SK-N-SH (cell line): ENCODE measurements around the gene PI3. TPM values are rescaled to one million over a fixed set of nuclear protein-coding genes. Genes with fewer than 3 reads are reported as not detected.
A peak's percentile ranks its signal among the peaks of the same experiment; 100 is the strongest.

Source experiments
- CTCF ChIA-PET: fragments of 300-600, 350-600 bp; formaldehyde crosslinking; extraction: SDS; loops from one replicate; lab custom pipeline; 2021; lab: Yijun Ruan, JAX
- POLR2A ChIA-PET: fragments of 350-600 bp; sonication (Branson Sonifier 250); formaldehyde crosslinking; extraction: SDS; loops from one replicate; lab custom pipeline; 2020; ENCODE audit warnings: antibody characterized with exemption, inconsistent platforms; lab: Yijun Ruan, JAX
- DNase-seq: peaks from one replicate; pipeline ENCODE4 v3.0.0; 2012
- H2AFZ ChIP-seq: fragments of 200-600 bp; sonication (generic); 2 replicates; pipeline ENCODE4 v1.8.1; 2016; ENCODE audit warnings: antibody characterized with exemption, mild to moderate bottlenecking, low read depth
- H3F3A ChIP-seq: fragments of 200-600 bp; sonication (generic); replicated peaks from 2 replicates; pipeline ENCODE3; 2016; ENCODE audit warnings: antibody characterized with exemption, mild to moderate bottlenecking; ENCODE audit not compliant: insufficient read depth
- H3K27ac ChIP-seq, 2 experiments: fragments of 200-500 bp in 1 of 2; fragments of 200-600 bp in 1 of 2; sonication (Bioruptor generic) in 1 of 2; sonication (generic), shearing (Covaris generic) in 1 of 2; 2 replicates each; pipeline versions ENCODE4 v1.5.1 to v1.6.1; 2014 to 2016; ENCODE audit warnings: low read depth in 2 of 2, inconsistent platforms in 1 of 2, low read length in 1 of 2, mild to moderate bottlenecking in 1 of 2, mixed read lengths in 1 of 2
- H3K27me3 ChIP-seq: fragments of 200-600 bp; sonication (generic), shearing (Covaris generic); 2 replicates; pipeline ENCODE4 v1.6.1; 2016; ENCODE audit warnings: mixed run types; ENCODE audit not compliant: insufficient read depth
- H3K36me3 ChIP-seq, 2 experiments: fragments of 200-500 bp in 1 of 2; fragments of 200-600 bp in 1 of 2; sonication (Bioruptor generic) in 1 of 2; sonication (generic) in 1 of 2; replicated peaks in 1 of 2; 2 replicates each; pipeline versions ENCODE3 to v1.5.1; 2014 to 2016; ENCODE audit warnings: low read length in 1 of 2, mild to moderate bottlenecking in 1 of 2; ENCODE audit not compliant: insufficient read depth in 2 of 2, control insufficient read depth in 1 of 2
- H3K4me1 ChIP-seq, 2 experiments: fragments of 200-500 bp in 1 of 2; fragments of 200-600 bp in 1 of 2; sonication (Bioruptor generic) in 1 of 2; sonication (generic), shearing (Covaris generic) in 1 of 2; 2 replicates each; pipeline versions ENCODE4 v1.5.1 to v1.6.1; 2014 to 2016; ENCODE audit warnings: low read depth in 1 of 2, low read length in 1 of 2, mixed run types in 1 of 2; ENCODE audit not compliant: insufficient read depth in 2 of 2, control insufficient read depth in 1 of 2
- H3K4me2 ChIP-seq: fragments of 200-600 bp; sonication (generic), shearing (Covaris generic); 2 replicates; pipeline ENCODE4 v1.6.1; 2017; ENCODE audit warnings: mixed run types
- H3K4me3 ChIP-seq, 2 experiments: fragments of 200-500 bp in 1 of 2; fragments of 200-600 bp in 1 of 2; sonication (Bioruptor generic) in 1 of 2; sonication (generic), shearing (Covaris generic) in 1 of 2; 2 replicates each; pipeline versions ENCODE4 v1.5.1 to v1.8.1; 2014 to 2016; ENCODE audit warnings: low read depth in 2 of 2, inconsistent platforms in 1 of 2, low read length in 1 of 2, mild to moderate bottlenecking in 1 of 2, mixed read lengths in 1 of 2, moderate library complexity in 1 of 2
- H3K79me2 ChIP-seq: fragments of 200-600 bp; sonication (generic); 2 replicates; pipeline ENCODE4 v1.8.1; 2017; ENCODE audit warnings: mild to moderate bottlenecking; ENCODE audit not compliant: insufficient read depth
- H3K9ac ChIP-seq: fragments of 200-600 bp; sonication (generic); 2 replicates; pipeline ENCODE4 v1.6.1; 2017; ENCODE audit warnings: mixed run types
- H3K9me2 ChIP-seq: fragments of 200-600 bp; sonication (generic); 2 replicates; pipeline ENCODE4 v1.6.1; 2017; ENCODE audit warnings: mixed run types
- H3K9me3 ChIP-seq: fragments of 200-600 bp; sonication (generic); 2 replicates; pipeline ENCODE4 v1.6.1; 2017; ENCODE audit warnings: mixed run types, mild to moderate bottlenecking, moderate library complexity
- H4K20me1 ChIP-seq: fragments of 200-600 bp; sonication (generic); 2 replicates; pipeline ENCODE4 v1.6.1; 2017; ENCODE audit warnings: mild to moderate bottlenecking, mixed run types; ENCODE audit not compliant: insufficient read depth
- CHD2 ChIP-seq: fragments of 150-350 bp; IDR thresholded peaks from 2 replicates; pipeline ENCODE4 v1.6.1; 2018; ENCODE audit warnings: low read length; ENCODE audit not compliant: partially characterized antibody
- ELF1 ChIP-seq: IDR thresholded peaks from 2 replicates; pipeline ENCODE4 v1.4.0; 2012
- FOSL2 ChIP-seq: IDR thresholded peaks from 2 replicates; pipeline ENCODE4 v1.4.0; 2012; ENCODE audit warnings: low read depth, mild to moderate bottlenecking, moderate library complexity, borderline replicate concordance
- GABPA ChIP-seq: IDR thresholded peaks from 2 replicates; pipeline ENCODE4 v1.4.0; 2012; ENCODE audit warnings: low read depth, mild to moderate bottlenecking
- NFIC ChIP-seq: IDR thresholded peaks from 2 replicates; pipeline ENCODE4 v1.4.0; 2012; ENCODE audit warnings: borderline replicate concordance
- RAD21 ChIP-seq: IDR thresholded peaks from 2 replicates; pipeline ENCODE4 v1.6.1; 2012; ENCODE audit warnings: mild to moderate bottlenecking, low read length
- RXRA ChIP-seq: IDR thresholded peaks from 2 replicates; pipeline ENCODE4 v1.4.0; 2012; ENCODE audit warnings: low read depth, mild to moderate bottlenecking, borderline replicate concordance
- WGBS: methylation state at CpG from one replicate; pipeline ENCODE4 v1.1.6; 2017; ENCODE audit warnings: low lambda C conversion rate; 5-methylcytosine and 5-hydroxymethylcytosine counted together
- polyA plus RNA-seq, 3 experiments: library from polyadenylated mRNA; depleted of rRNA; stranded (reverse); fragments of >200 nt; gene quantifications; 2 replicates each; pipeline ENCODE4 v1.2.3, GENCODE V29; 2012
- TF ChIP-seq, protein P1 (sequence below): fragments of 150-350 bp; IDR thresholded peaks from 2 replicates; pipeline ENCODE4 v1.6.1; 2017; ENCODE audit warnings: antibody characterized with exemption, low read length, low read depth, borderline replicate concordance
- TF ChIP-seq, protein P2 (sequence below): fragments of 150-350 bp; IDR thresholded peaks from 2 replicates; pipeline ENCODE4 v1.6.1; 2016; ENCODE audit warnings: mild to moderate bottlenecking, low read depth, low read length
- TF ChIP-seq, protein P3 (sequence below): IDR thresholded peaks from 2 replicates; pipeline ENCODE4 v1.4.0; 2012; ENCODE audit warnings: low read depth

Gene PI3
- polyA plus RNA-seq, 1 of the 3 experiments (the other 2 are of a cell fraction): 0.12 TPM

DNA sequence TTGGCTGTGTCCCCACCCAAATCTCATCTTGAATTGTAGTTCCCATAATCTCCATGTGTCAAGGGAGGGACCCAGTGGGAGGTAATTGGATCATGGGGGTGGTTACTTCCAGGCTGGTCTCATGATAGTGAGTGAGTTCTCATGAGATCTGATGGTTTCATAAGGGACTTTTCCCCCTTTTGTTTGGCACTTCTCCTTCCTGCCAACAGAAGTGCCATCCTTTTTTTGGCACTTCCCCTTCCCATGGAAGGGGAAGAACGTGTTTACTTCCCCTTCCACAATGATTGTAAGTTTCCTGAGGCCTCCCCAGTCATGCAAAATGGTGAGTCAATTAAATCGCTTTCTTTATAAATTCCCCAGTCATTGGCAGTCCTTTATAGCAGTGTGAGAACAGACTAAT lies 18.0 kb upstream of the PI3 start:
- Histone ChIP-seq H2AFZ (no peak overlapping the region), H3K9ac (no peak overlapping the region), H3K79me2 (no peaks in the 10 kb centered on the region), H3K9me2 (no peaks in the 10 kb centered on the region), H4K20me1 (no peaks in the 10 kb centered on the region), H3K4me3 (no peak overlapping the region), H3K27ac (no peak overlapping the region), H3K36me3 (no peaks in the 10 kb centered on the region), H3K9me3 (no peaks in the 10 kb centered on the region), H3F3A (no peaks in the 10 kb centered on the region), H3K4me2 (no peak overlapping the region), H3K4me1 (no peaks in the 10 kb centered on the region; a peak in 1 of 4 replicates), H3K27me3 (no peaks in the 10 kb centered on the region)
- TF ChIP-seq, protein P1, sequence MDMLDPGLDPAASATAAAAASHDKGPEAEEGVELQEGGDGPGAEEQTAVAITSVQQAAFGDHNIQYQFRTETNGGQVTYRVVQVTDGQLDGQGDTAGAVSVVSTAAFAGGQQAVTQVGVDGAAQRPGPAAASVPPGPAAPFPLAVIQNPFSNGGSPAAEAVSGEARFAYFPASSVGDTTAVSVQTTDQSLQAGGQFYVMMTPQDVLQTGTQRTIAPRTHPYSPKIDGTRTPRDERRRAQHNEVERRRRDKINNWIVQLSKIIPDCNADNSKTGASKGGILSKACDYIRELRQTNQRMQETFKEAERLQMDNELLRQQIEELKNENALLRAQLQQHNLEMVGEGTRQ: no peak
- TF ChIP-seq ELF1 (no peak), RAD21 (no peak), RXRA (no peak)
- TF ChIP-seq, protein P2, sequence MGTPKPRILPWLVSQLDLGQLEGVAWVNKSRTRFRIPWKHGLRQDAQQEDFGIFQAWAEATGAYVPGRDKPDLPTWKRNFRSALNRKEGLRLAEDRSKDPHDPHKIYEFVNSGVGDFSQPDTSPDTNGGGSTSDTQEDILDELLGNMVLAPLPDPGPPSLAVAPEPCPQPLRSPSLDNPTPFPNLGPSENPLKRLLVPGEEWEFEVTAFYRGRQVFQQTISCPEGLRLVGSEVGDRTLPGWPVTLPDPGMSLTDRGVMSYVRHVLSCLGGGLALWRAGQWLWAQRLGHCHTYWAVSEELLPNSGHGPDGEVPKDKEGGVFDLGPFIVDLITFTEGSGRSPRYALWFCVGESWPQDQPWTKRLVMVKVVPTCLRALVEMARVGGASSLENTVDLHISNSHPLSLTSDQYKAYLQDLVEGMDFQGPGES: no peak
- ChIA-PET CTCF (interaction anchor here (1.0 to 1.3 kb wide), 2 partner anchors 61 to 614 kb away, joined by 3 read pairs; no protein-coding TSS in a partner anchor), POLR2A (no interaction called here)
- 4% methylated on average over 2 of the region's 2 CpGs for whole genome bisulfite sequencing
- no peak for DNase-seq

DNA sequence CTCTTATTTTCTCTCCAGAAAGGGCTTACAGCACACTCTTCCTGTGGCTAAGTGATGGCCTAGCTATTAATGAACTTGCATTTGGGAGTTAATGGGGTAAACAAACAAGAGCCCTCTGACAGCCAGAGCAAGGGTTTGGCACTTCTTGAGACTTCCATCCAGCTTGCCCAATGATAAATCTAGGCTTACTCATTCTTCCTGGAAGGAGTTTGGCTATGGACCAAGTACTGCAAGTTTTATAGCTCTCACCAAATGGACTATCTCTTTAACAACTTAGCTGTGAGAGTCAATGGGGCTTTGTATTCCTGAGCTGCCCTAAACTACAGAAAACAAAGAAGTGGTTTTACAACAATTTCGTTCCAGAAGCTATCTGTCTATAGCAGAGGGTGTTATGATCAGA lies 16.7 kb upstream of the PI3 start:
- TF ChIP-seq CHD2 (no peak), GABPA (no peak), NFIC (peak; percentile 44; the same call in 1 of the 2 replicates), FOSL2 (0 out of 2 replicates have a peak, but pooled peaks have one; percentile 10)
- TF ChIP-seq, protein P3, sequence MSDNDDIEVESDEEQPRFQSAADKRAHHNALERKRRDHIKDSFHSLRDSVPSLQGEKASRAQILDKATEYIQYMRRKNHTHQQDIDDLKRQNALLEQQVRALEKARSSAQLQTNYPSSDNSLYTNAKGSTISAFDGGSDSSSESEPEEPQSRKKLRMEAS: no peak
- TF ChIP-seq, all 33 proteins: peak for 2
- no peak overlapping the region for H2AFZ ChIP-seq
- H3K4me2 ChIP-seq: no peak overlapping the region
- POLR2A ChIA-PET: no interaction called here
- no peak overlapping the region for H3K27ac ChIP-seq
- H3K4me3 ChIP-seq: no peak overlapping the region
- no peaks in the 10 kb centered on the region; a peak in 1 of 4 replicates for H3K4me1 ChIP-seq
- no peaks in the 10 kb centered on the region for H3F3A ChIP-seq
- DNase-seq: no peak
- no peaks in the 10 kb centered on the region for H3K9me2 ChIP-seq
- H3K9me3 ChIP-seq: no peaks in the 10 kb centered on the region
- H3K27me3 ChIP-seq: no peaks in the 10 kb centered on the region
- H3K9ac ChIP-seq: no peak overlapping the region
- CTCF ChIA-PET: interaction anchor here (1.0 to 1.3 kb wide), 2 partner anchors 62 to 613 kb away, joined by 3 read pairs; no protein-coding TSS in a partner anchor
- H3K36me3 ChIP-seq: no peaks in the 10 kb centered on the region
- H4K20me1 ChIP-seq: no peaks in the 10 kb centered on the region
- WGBS: 0% methylated on average over 1 of the region's 1 CpG
- no peaks in the 10 kb centered on the region for H3K79me2 ChIP-seq
